HG03064 (cell line): ENCODE data around the gene SPAG9.

Experiments used
- ATAC-seq: cut with Tn5 transposase; IDR thresholded peaks from one replicate; pipeline ENCODE4 v1.9.1; 2021; ENCODE audit warnings: low read depth; ENCODE audit not compliant: unreplicated experiment

The SPAG9 gene

GRCh38 chr17:51006601-51007000, 114.1 kb downstream of the SPAG9 start:
- ATAC-seq: no peak

DNA sequence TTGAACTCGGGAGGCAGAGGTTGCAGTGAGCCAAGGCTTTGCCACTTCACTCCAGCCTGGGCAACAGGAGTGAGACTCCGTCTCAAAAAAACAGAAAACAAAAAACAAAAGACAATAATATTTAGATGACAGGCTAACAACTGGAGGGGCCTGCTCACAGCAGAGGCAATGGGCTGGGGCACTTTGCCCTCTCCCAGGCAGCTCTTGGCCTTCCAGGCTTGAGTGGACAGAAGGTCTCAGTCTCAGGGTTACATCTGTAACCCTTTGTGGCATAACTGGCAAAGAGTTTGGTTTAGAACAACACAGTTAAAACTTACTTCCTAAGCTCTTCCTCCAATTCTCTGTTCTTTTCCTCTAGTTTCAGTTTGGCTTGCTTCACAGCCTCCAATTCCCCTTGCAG, 114.9 kb downstream of the SPAG9 start:
- ATAC-seq: no peak

DNA sequence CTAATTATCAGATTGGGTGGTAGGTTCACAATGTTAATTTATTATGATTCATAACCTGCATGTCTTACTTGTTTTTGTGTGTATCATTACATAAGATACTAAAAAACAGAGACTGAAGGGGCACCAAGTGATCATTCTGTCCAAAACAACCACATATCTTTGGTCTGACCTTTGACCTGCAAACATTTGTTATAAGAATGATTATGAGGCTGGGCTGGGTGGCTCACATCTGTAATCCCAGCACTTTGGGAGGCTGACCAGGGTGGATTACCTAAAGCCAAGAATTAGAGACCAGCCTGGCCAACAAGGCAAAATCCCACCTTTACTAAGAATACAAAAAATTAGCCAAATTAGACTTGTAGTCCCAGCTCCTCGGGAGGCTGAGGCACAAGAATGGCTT, 116.4 kb downstream of the SPAG9 start:
- no peak for ATAC-seq

DNA sequence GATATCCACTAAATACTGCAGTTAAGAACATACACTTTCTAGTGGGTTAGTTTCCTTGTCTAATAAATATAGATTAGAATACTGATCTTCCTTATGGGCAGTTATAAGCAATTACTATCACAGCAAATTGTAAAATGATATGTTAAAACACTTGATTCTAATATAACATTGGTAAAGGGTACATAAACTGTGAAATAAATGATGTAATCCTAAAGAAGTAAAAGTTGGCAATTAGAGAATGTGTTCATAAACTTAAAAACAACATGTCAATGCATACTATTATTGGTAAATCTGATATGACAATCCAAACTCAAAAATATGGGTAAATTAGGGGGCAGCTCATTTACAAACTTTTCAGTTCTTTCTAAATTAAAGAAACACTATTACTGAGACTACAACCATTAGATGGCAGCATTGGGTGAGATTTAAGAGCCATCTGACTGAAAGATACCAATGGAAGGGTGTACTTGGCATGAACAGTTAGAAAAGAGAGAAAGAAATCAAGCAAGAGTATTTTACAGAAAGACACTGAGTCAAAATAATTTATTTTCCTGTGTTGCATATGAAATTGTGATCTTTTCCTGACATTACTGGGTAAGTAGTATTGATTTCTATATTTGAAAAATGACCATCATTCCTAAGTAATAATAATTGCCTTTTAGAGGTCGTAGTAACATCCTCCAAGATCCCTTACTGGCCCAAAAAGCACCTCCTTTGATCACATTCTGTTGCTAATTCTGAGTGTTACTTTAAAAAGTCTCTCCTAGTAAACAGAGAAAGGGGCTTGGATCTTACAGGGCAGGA, 119.6 kb downstream of the SPAG9 start:
- no peak for ATAC-seq

DNA sequence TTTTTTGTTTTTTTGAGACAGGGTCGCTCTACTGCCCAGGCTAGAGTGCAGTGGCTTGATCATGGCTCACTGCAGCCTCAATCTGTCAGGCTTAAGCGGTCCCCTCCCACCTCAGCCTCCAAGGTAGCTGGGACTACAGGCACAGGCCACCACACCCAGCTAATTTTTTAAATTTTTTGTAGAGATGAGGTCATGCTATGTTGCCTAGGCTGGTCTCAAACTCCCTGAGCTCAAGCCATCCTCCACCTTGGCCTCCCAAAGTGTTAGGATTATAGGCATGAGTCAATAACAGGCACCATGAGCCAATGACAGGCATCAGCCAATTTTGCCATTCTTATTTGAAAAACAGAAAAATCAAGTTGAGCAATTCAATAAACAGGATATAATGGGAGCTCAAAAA, 125.0 kb downstream of the SPAG9 start:
- no peak for ATAC-seq

DNA sequence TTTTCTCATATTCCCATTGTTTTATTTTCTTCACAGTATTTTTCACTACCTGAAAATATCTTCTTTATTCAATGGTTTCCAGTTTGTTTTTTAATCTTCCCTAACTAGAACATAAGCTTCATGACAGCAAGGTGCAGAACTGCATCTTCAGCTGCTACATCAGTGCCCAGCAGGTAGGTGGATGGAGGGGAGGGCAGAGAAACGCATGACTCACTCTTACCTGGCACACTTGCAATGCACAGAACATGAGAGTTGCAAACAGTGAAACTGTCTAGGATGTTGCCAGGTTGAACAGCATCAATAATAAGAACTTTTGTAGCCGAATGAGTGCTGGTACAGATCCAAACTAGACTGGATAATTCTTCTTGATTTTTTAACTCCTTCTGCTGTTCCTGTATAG, 127.1 kb downstream of the SPAG9 start:
- ATAC-seq: no peak

DNA sequence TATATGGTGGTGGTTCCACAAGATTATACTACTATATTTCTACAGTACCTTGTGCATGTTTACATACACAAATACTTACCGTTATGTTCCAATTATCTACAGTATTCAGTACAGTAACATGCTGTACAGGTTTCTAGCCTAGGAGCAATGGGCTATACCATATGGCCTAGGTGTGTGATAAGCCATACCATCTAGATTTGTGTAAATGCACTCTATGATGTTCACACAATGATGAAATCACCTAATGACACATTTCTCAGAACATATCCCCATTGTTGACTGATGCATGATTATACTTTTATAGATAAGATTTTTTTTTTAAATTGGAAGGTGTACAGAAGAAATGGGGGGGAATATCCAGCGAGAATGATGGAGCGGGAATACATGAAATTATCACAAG, 131.5 kb downstream of the SPAG9 start:
- ATAC-seq: no peak

GRCh38 chr17:50988427-50988826, 132.2 kb downstream of the SPAG9 start:
- ATAC-seq: no peak

DNA sequence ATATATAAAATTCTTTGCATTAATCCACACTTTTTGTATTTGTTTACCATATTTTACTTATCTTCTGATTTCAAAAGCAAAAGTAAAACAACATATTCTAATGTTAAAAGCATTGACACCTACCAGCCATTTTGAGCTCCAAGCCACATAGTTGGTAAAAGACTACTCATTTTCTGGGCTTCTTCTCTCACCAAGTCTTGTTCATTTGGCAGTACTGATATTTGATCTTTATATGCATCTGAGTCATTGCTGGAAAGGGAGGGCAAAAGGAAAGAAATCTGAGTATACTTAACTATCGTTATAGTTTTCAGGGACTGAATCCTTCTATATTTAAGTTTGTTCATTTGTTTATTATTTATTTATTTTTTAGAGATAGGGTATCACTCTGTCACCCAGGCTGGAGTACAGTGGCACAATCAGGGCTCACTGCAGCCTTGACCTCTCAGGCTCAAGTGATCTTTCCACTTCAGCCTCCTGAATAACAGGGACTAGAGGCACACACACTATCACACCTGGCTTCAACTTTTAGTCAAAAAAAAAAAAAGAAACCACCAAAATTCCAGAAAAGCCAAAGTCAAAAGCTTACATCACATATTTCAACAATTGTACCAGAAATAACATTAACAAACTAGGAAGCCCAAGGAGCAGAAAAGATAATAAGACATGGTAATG, 133.5 kb downstream of the SPAG9 start:
- ATAC-seq: no peak

DNA sequence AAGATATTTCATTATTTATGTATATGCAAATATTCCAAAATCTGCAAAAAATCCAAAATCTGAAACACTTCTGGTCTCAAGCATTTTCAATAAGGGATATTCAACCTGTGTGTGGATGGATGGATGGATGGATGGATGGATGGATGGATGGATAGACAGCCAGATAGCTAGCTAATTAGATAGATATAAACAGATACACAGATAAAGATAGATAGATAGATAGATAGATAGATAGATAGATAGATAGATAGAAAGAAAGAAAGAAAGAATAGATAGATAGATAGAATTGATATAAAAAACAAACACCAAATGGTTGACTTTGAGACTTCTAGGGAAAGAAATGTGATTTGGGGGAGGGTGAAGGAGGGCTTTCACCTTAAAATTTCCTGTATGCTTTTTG, 139.4 kb downstream of the SPAG9 start:
- ATAC-seq: no peak

DNA sequence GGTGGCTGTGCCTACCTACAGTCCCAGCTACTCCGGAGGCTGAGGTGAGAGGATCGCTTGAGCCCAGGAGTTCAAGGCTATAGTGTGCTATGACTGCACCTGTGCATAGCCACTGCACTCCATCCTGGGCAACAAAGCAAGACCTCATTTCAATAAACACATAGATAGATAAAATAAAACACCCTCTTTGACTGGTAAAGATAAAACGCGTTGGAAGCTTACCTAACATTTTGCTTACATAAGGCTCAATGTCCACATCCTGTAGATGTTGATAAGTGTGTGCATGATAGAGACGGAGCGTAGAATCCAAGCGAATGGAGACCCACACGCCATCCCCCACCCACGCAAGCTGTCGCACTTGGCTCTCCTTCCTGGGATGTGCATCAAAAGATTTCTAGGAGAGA, 141.1 kb downstream of the SPAG9 start:
- no peak for ATAC-seq

GRCh38 chr17:50977487-50978159, 143.0 kb downstream of the SPAG9 start:
- no peak for ATAC-seq

GRCh38 chr17:50976951-50977472, 143.7 kb downstream of the SPAG9 start:
- no peak for ATAC-seq

DNA sequence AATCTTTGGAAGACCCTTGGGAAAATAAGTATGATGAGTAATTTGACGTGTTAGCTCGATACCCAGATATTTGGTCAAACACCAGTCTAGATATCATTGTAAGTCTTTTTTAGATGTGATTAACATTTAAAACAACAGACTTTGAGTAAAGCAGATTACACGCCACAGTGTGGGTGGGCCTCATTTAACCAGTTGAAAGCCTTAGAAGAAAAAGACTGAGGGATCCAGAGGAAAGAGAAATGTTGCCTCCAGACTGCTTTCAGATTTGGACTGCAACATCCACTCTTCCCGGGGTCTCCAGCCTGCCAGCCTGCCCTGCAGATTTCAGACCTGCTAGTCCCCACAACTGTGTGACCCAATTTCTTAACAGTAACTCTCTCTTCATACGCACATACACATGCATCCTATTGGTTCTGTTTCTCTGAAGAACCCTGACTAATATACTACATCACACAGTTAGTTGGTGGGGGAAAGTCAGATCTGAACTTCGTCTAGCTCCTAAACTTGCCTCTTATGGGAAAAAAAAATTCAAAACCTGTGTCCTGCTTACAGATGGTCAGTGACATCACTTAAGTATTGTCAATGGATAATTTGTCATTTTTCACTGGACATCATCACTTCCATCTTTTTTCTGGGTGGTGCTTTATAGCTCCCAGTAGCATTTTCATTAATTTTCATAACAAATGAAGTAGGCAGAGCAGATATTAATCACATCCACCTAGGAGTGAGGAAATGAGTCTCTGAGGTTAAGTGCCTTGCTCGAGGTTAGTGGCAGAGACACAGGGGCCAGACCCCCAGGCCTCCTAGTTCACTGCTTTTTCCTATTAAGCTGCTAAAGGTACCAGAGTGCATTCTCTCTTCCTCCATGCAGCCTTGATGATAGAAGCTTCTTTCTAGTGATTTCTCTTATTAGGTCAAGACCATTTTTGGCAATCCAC, 146.8 kb downstream of the SPAG9 start:
- no peak for ATAC-seq

DNA sequence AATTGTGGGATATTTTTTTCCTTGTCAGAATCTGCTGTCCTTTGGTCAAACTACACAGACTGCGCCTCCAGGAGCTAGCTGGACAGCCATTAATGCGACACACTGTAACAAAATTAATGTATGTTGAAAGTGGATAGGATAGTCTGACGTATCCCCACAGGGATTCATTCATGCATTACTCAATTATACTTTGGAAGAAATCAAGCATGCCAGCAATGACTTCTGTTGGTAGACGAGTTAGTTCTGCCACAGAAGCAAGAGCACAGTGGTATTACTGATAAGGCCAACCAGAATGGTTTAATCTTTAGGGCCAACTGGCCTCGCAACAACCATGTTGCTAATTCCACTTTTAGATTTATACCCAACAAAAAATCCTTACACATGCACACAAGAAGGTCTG, 148.1 kb downstream of the SPAG9 start:
- no peak for ATAC-seq

GRCh38 chr17:50967795-50968194, 152.9 kb downstream of the SPAG9 start:
- no peak for ATAC-seq

GRCh38 chr17:50966163-50966666, 154.5 kb downstream of the SPAG9 start:
- ATAC-seq: no peak

- no peak for ATAC-seq
These were observed 157.5 kb downstream of the SPAG9 start for GRCh38 chr17:50963139-50963538.

DNA sequence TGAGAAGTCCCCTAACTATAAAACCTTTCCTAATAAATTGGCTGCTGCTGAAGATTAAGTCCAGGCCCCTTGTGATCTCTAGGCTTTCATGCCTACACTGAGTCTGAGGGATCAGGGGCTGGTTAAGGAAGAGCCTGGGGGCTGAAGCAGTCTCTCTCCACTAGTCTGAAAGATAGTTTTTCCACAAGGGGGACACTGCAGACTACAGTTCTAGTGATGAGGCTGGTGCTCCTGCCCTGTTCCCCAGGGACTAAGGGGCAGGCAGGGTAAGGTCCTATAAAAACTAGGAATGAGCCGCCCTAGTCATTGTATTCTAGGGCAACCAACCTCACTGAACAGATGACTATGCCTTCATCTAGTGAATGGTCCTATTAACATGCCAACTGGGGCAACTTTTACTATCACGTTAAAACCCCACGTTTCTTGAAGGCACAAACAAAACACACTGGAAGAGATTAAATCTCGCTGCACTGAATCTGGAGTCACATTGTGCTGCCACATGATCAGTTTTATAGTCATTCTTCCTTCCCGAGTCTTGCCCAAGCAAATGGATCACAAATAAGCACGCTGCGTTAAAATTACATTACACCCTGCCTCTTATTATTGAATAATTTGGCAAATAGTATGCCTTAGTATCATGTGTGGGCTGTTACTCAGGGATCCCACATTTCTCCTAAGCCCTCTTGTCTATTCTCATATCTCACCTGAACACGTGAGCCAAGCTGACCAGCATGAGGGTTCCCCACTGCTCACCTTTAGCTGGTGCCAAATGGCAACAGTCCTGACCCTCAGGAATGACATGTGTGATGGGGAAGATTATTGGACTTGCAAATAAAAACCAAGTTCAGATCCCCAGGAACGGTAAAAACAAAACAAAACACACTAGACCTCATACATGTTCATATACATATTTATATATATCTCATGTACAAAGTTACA, 159.1 kb downstream of the SPAG9 start:
- ATAC-seq: no peak
